HEK293 (cell line): ENCODE results near the gene LRRC26.

Source experiments
- CTCF ChIA-PET: fragments of 350-600 bp; formaldehyde crosslinking; extraction: SDS; loops from one replicate; lab custom pipeline; 2021; ENCODE audit warnings: antibody characterized with exemption; lab: Yijun Ruan, JAX
- POLR2A ChIA-PET: fragments of 300-600 bp; formaldehyde crosslinking; extraction: SDS; loops from one replicate; lab custom pipeline; 2020; ENCODE audit warnings: antibody characterized with exemption, inconsistent platforms; lab: Yijun Ruan, JAX
- H3K27ac ChIP-seq: fragments of 200-500 bp; sonication (Bioruptor generic); 2 replicates; pipeline ENCODE4 v1.5.1; 2014; ENCODE audit warnings: low read depth, low read length, control low read depth, inconsistent platforms; ENCODE audit errors: extremely low read depth
- H3K36me3 ChIP-seq, 2 experiments: fragments of 200-500 bp in 1 of 2; sonication (Bioruptor generic) in 1 of 2; 1 replicate in 1 of 2; 2 replicates in 1 of 2; pipeline ENCODE4 v1.5.1; 2014 to 2017; ENCODE audit warnings: inconsistent platforms in 2 of 2, low read length in 2 of 2; ENCODE audit not compliant: control insufficient read depth in 2 of 2, insufficient read depth in 1 of 2
- H3K4me1 ChIP-seq: fragments of 200-500 bp; sonication (Bioruptor generic); 2 replicates; pipeline ENCODE4 v1.5.1; 2014; ENCODE audit warnings: mild to moderate bottlenecking, low read length, inconsistent platforms; ENCODE audit not compliant: control insufficient read depth, insufficient read depth
- H3K4me3 ChIP-seq: 2 replicates; pipeline ENCODE4 v1.5.1; 2011; ENCODE audit warnings: low read depth, mild to moderate bottlenecking, control low read depth, low read length, moderate library complexity
- H3K9me3 ChIP-seq: fragments of 200-500 bp; sonication (Bioruptor generic); 2 replicates; pipeline ENCODE4 v1.5.1; 2014; ENCODE audit warnings: low read depth, low read length, inconsistent platforms; ENCODE audit not compliant: control insufficient read depth, insufficient read depth
- BCL11A ChIP-seq: fragments of 450-650 bp; formaldehyde crosslinking; IDR thresholded peaks from 2 replicates; pipeline ENCODE4 v1.5.1; 2016; ENCODE audit warnings: low read depth, missing biosample characterization, missing genetic modification characterization
- BCL11B ChIP-seq: fragments of 450-650 bp; formaldehyde crosslinking; IDR thresholded peaks from 2 replicates; pipeline ENCODE4 v1.5.1; 2016; ENCODE audit warnings: low read depth, missing biosample characterization, missing genetic modification characterization
- GLIS1 ChIP-seq: fragments of 450-650 bp; formaldehyde crosslinking; IDR thresholded peaks from 2 replicates; pipeline ENCODE4 v1.5.1; 2016; ENCODE audit warnings: missing biosample characterization, missing genetic modification characterization
- GLIS2 ChIP-seq: fragments of 450-650 bp; formaldehyde crosslinking; IDR thresholded peaks from 2 replicates; pipeline ENCODE4 v1.5.1; 2016; ENCODE audit warnings: missing biosample characterization, missing genetic modification characterization
- MEIS1 ChIP-seq: sonication (generic); formaldehyde crosslinking; IDR thresholded peaks from 2 replicates; pipeline ENCODE4 v1.8.1; 2022; ENCODE audit warnings: missing genetic modification reagents, mild to moderate bottlenecking, borderline replicate concordance
- PBX3 ChIP-seq: sonication (generic); formaldehyde crosslinking; IDR thresholded peaks from 2 replicates; pipeline ENCODE4 v1.8.1; 2022; ENCODE audit warnings: mild to moderate bottlenecking, moderate library complexity, missing genetic modification reagents
- SETDB1 ChIP-seq: IDR thresholded peaks from one replicate; pipeline ENCODE4 v1.6.1; 2017; ENCODE audit warnings: mild to moderate bottlenecking, low read length, moderate library complexity, mixed read lengths; ENCODE audit not compliant: insufficient read length
- ZBTB21 ChIP-seq: fragments of 450-650 bp; formaldehyde crosslinking; IDR thresholded peaks from 2 replicates; pipeline ENCODE4 v1.5.1; 2017; ENCODE audit warnings: missing biosample characterization, missing genetic modification characterization
- ZBTB48 ChIP-seq: fragments of 450-650 bp; formaldehyde crosslinking; IDR thresholded peaks from 2 replicates; pipeline ENCODE4 v1.5.1; 2016; ENCODE audit warnings: missing biosample characterization, missing genetic modification characterization
- ZFHX2 ChIP-seq: fragments of 450-650 bp; formaldehyde crosslinking; conservative IDR thresholded peaks from 2 replicates; pipeline ENCODE4 v1.5.1; 2016; ENCODE audit warnings: missing biosample characterization, missing genetic modification characterization
- ZNF18 ChIP-seq: fragments of 450-650 bp; formaldehyde crosslinking; IDR thresholded peaks from 2 replicates; pipeline ENCODE4 v1.5.1; 2016; ENCODE audit warnings: missing biosample characterization, missing genetic modification characterization
- ZNF341 ChIP-seq: fragments of 450-650 bp; formaldehyde crosslinking; IDR thresholded peaks from 2 replicates; pipeline ENCODE4; 2016; ENCODE audit warnings: low read depth, missing biosample characterization, missing genetic modification characterization
- ZNF366 ChIP-seq: fragments of 450-650 bp; formaldehyde crosslinking; conservative IDR thresholded peaks from 2 replicates; pipeline ENCODE4 v1.5.1; 2016; ENCODE audit warnings: missing biosample characterization, missing genetic modification characterization
- ZNF558 ChIP-seq: fragments of 450-650 bp; formaldehyde crosslinking; IDR thresholded peaks from 2 replicates; pipeline ENCODE4 v1.5.1; 2016; ENCODE audit warnings: missing biosample characterization, missing genetic modification characterization
- ZNF600 ChIP-seq: fragments of 450-650 bp; formaldehyde crosslinking; IDR thresholded peaks from 2 replicates; pipeline ENCODE4 v1.5.1; 2016; ENCODE audit warnings: missing biosample characterization, missing genetic modification characterization
- ZNF707 ChIP-seq: fragments of 450-650 bp; formaldehyde crosslinking; IDR thresholded peaks from 2 replicates; pipeline ENCODE4 v1.5.1; 2016; ENCODE audit warnings: missing biosample characterization, missing genetic modification characterization
- ZSCAN4 ChIP-seq: fragments of 450-650 bp; formaldehyde crosslinking; IDR thresholded peaks from 2 replicates; pipeline ENCODE4 v1.5.1; 2017; ENCODE audit warnings: missing biosample characterization, missing genetic modification characterization

Gene LRRC26

GRCh38 chr9:137167277-137167746 is 2.5 kb downstream of the LRRC26 start:
- POLR2A ChIA-PET, result interaction anchor here (0.6 to 3.4 kb wide), 8 partner anchors 9 to 73 kb away, joined by 4 to 40 read pairs (median 6); partner anchors contain the start of genes ANAPC2 and SSNA1
- CTCF ChIA-PET, result interaction anchor here (1.1 kb wide), 1 partner anchor 9 kb away, joined by 3 read pairs; no protein-coding TSS in a partner anchor
- Histone ChIP-seq H3K4me3 (no peak overlapping the region), H3K27ac (no peak overlapping the region), H3K4me1 (no peaks in the 10 kb centered on the region; the same call in 1 of the 2 replicates), H3K36me3 (no peaks in the 10 kb centered on the region)
- TF ChIP-seq BCL11B (tag by site-specific recombination), result no peak
- TF ChIP-seq ZFHX2, result no peak
- no peak for TF ChIP-seq ZNF18
- TF ChIP-seq ZNF707 (tag by site-specific recombination), result no peak
- TF ChIP-seq ZNF558 (tag by site-specific recombination), result no peak
- TF ChIP-seq ZNF366, result no peak
- TF ChIP-seq, all 188 proteins: peak for 0
- H3K9me3 ChIP-seq, result no peaks in the 10 kb centered on the region

GRCh38 chr9:137166380-137167229 is 3.2 kb downstream of the LRRC26 start:
- Histone ChIP-seq H3K4me1 (no peaks in the 10 kb centered on the region; the same call in 1 of the 2 replicates), H3K4me3 (no peak overlapping the region), H3K27ac (no peak overlapping the region), H3K36me3 (no peaks in the 10 kb centered on the region), H3K9me3 (no peaks in the 10 kb centered on the region)
- CTCF ChIA-PET, result interaction anchor here (0.6 to 1.1 kb wide), 3 partner anchors 8 to 60 kb away, joined by 3 to 4 read pairs (median 3); partner anchors contain the start of genes ANAPC2, RNF224 and SSNA1
- POLR2A ChIA-PET, result interaction anchor here (0.6 to 3.4 kb wide), 11 partner anchors 10 to 74 kb away, joined by 3 to 40 read pairs (median 5); partner anchors contain the start of genes ANAPC2 and SSNA1
- TF ChIP-seq SETDB1 (no peak), PBX3 (CRISPR knock-in tag) (no peak), GLIS2 (tag by site-specific recombination) (peak; percentile 52), ZBTB48 (tag by site-specific recombination) (0 out of 2 replicates have a peak, but pooled peaks have one; percentile 28), MEIS1 (CRISPR knock-in tag) (no peak), GLIS1 (peak; percentile 40), ZNF341 (peak; percentile 45; the same call in 1 of the 2 replicates), BCL11A (tag by site-specific recombination) (no peak), ZBTB21 (no peak), ZSCAN4 (tag by site-specific recombination) (no peak), ZNF600 (tag by site-specific recombination) (0 out of 2 replicates have a peak, but pooled peaks have one; percentile 15)
